ENCODE measurements around the gene PRDM13. TPM values are rescaled to one million over a fixed set of nuclear protein-coding genes. Genes with fewer than 3 reads are reported as not detected.

Gene PRDM13
- total RNA-seq = not detected

DNA sequence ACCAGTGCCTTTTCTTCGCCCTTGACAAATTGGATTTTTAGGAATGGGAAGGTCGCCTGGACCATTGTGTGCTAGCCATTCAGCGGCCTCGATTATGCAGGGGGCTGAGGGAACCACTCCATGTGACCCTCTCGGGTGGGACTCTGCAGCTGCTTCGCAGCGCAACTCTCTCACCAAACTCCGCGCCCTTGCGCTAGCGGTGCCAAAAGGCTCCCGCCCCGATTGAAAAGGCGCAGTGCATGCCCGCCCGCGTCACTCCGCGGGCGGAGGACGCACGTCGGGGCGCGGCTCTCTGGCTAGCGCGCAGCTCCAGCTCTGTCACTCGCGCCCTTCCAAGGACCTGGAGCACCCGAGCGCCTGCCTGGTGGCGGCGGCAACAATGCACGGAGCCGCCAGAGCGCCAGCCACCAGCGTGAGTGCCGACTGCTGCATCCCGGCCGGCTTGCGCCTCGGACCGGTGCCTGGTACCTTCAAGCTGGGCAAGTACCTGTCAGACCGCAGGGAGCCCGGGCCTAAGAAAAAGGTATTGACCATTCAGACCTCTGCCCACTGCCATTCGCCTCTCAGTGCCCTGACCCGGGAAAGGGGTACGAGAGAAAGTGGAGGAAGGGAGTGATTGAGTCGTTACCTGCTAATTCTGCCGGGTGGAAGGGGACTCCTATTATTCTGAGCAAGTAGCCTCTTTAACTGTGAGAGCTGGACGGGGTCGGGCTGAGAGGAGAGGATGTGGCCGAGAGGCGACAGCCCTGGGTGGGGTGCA is at the start of gene PRDM13:
TSS of gene PRDM13 (plus strand) at position 178 of the 760 bp plus-strand sequence. CDS start at position 380, 202 bp downstream.

DNA sequence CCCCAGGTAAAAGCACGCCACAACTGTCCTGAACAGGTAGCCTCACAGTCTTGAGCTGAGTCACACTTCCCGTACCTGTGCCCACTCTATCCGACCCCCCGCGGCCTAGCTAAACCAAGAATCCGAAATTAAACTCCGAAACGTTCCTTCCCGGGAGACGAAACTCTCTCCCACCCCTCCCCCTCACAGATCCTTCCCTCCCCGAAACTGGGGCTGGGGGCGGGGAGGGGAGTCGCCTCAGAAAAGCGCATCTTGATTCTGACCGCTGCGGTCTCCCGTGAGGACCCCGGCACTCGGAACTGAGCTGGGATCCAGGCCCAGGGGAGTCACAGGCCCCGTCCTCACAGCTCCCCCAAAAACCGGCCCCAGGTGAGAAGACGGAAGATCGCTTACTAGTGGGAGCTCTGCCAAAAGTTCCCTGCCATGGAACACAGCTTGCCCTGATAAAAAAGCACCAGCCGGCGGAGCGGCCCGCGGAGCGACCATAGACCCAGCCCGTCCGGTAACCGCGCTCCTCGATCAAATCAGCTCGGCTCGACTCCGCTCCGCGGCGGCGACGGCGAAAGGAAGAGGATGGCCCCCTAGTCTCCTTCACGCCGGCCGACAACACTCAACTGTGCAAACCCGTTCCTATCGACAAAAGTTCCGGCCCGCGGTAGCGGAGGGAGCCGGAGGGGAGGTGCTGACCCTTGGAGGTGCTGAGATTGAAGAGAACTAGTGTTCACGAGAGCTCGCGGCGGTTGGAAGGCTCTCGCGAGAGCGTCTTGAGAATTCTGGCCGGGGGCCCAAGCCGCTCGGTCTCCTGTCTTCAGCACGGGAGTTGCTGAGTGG is 38.3 kb upstream of the PRDM13 start, which contains the start of gene CCNC:
TSS of gene CCNC (minus strand) at position 558 of the 831 bp plus-strand sequence. CDS start at position 425, 133 bp downstream.

Other genes starting within 250 kb of the PRDM13 start
- gene COQ3, start 212.6 kb upstream of the PRDM13 start, total RNA-seq = 1 to 10 TPM; 5.9 to 6.7 TPM
- 100 to 1,000 TPM; 148 to 159 TPM for gene PNISR, start 181.5 kb upstream of the PRDM13 start, total RNA-seq
- gene USP45, start 91.4 kb upstream of the PRDM13 start, total RNA-seq = 1 to 10 TPM; 5.2 to 6.1 TPM
- 10 to 100 TPM; 39.4 to 39.5 TPM for gene CCNC, start 38.2 kb upstream of the PRDM13 start, total RNA-seq

All from activated naive CD4-positive, alpha-beta T cell treated with anti-CD3 and anti-CD28 coated beads, Interleukin-2, amount 10 ng/mL, durations not matched to agents 5 hours and 36 hours (primary cell).